NCI-H345 (cell line): ENCODE data around the gene KPTN.
"Not testable (repeated sequence)": the region's sequence is repeated elsewhere in the genome, so short reads cannot be mapped to it uniquely, and the experiment has no call there.

ENCODE experiments used
- DNase-seq: peaks from one replicate; lab custom pipeline; 2025; lab: John Stamatoyannopoulos, UW

Gene KPTN

GRCh38 chr19:47491358-47492136 lies 7.5 kb upstream of the KPTN start:
- DNase-seq: no peak

GRCh38 chr19:47490847-47491246 lies 6.8 kb upstream of the KPTN start:
- no peak for DNase-seq

GRCh38 chr19:47490031-47490430 lies 6.0 kb upstream of the KPTN start:
- no peak for DNase-seq

GRCh38 chr19:47489072-47489914 lies 5.3 kb upstream of the KPTN start:
- DNase-seq: no peak

- no peak for DNase-seq
Measured at GRCh38 chr19:47487551-47488515, 3.8 kb upstream of the KPTN start.

GRCh38 chr19:47486900-47487299 lies 2.9 kb upstream of the KPTN start:
- no peak for DNase-seq

GRCh38 chr19:47486220-47486619 lies 2.2 kb upstream of the KPTN start:
- DNase-seq: not testable (repeated sequence)

GRCh38 chr19:47485210-47485609 lies 1.2 kb upstream of the KPTN start:
- DNase-seq: no peak

GRCh38 chr19:47483200-47483599 lies 819 bp downstream of the KPTN start:
- DNase-seq: no peak

- no peak for DNase-seq
Measured at GRCh38 chr19:47481460-47482052, 2.5 kb downstream of the KPTN start.

- no peak for DNase-seq
Measured at GRCh38 chr19:47480658-47481057, 3.4 kb downstream of the KPTN start.

- no peak for DNase-seq
Measured at GRCh38 chr19:47479701-47480503, 4.1 kb downstream of the KPTN start.

GRCh38 chr19:47476438-47476972 lies 7.5 kb downstream of the KPTN start:
- no peak for DNase-seq

- DNase-seq: no peak
Measured at GRCh38 chr19:47475465-47475864, 8.6 kb downstream of the KPTN start.

GRCh38 chr19:47473336-47473735 lies 10.7 kb downstream of the KPTN start:
- no peak for DNase-seq

- DNase-seq: peak; percentile 63
Measured at GRCh38 chr19:47471733-47472457, 12.1 kb downstream of the KPTN start, which contains the start of gene SLC8A2. Gene SLC8A2 (minus strand): TSS chr19:47471893. CDS start chr19:47466403, 5,490 bp downstream.

- no peak for DNase-seq
Measured at GRCh38 chr19:47471381-47471732, 12.7 kb downstream of the KPTN start.

GRCh38 chr19:47470447-47471195 lies 13.4 kb downstream of the KPTN start:
- DNase-seq: no peak

- no peak for DNase-seq
Measured at GRCh38 chr19:47469719-47470118, 14.3 kb downstream of the KPTN start.
